ENCODE results near the gene CRYM.
"Not testable (repeated sequence)": the region's sequence is repeated elsewhere in the genome, so short reads cannot be mapped to it uniquely, and the experiment has no call there.

CRYM gene

GRCh38 chr16:21301168-21301894 is 23.2 kb upstream of the CRYM start:
- Histone ChIP-seq H3K27ac (peak overlapping the region; percentile 89), H3K4me3 (ENCODE audit: low read depth, low read length) (peak overlapping the region; percentile 82), H3K27me3 (replicated peaks) (no peaks in the 10 kb centered on the region), H3K36me3 (replicated peaks) (no peaks in the 10 kb centered on the region)
- peak; percentile 43 for DNase-seq
- in situ Hi-C loops (cut with HindIII; ENCODE audit: low pct_ligation_motif_present, low sequenced_read_pairs): no loop called here
- TF ChIP-seq, protein P1, sequence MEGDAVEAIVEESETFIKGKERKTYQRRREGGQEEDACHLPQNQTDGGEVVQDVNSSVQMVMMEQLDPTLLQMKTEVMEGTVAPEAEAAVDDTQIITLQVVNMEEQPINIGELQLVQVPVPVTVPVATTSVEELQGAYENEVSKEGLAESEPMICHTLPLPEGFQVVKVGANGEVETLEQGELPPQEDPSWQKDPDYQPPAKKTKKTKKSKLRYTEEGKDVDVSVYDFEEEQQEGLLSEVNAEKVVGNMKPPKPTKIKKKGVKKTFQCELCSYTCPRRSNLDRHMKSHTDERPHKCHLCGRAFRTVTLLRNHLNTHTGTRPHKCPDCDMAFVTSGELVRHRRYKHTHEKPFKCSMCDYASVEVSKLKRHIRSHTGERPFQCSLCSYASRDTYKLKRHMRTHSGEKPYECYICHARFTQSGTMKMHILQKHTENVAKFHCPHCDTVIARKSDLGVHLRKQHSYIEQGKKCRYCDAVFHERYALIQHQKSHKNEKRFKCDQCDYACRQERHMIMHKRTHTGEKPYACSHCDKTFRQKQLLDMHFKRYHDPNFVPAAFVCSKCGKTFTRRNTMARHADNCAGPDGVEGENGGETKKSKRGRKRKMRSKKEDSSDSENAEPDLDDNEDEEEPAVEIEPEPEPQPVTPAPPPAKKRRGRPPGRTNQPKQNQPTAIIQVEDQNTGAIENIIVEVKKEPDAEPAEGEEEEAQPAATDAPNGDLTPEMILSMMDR (IDR thresholded peaks at IDR 0.05; ENCODE audit: low read depth, low read length, missing control alignments): no peak

DNA sequence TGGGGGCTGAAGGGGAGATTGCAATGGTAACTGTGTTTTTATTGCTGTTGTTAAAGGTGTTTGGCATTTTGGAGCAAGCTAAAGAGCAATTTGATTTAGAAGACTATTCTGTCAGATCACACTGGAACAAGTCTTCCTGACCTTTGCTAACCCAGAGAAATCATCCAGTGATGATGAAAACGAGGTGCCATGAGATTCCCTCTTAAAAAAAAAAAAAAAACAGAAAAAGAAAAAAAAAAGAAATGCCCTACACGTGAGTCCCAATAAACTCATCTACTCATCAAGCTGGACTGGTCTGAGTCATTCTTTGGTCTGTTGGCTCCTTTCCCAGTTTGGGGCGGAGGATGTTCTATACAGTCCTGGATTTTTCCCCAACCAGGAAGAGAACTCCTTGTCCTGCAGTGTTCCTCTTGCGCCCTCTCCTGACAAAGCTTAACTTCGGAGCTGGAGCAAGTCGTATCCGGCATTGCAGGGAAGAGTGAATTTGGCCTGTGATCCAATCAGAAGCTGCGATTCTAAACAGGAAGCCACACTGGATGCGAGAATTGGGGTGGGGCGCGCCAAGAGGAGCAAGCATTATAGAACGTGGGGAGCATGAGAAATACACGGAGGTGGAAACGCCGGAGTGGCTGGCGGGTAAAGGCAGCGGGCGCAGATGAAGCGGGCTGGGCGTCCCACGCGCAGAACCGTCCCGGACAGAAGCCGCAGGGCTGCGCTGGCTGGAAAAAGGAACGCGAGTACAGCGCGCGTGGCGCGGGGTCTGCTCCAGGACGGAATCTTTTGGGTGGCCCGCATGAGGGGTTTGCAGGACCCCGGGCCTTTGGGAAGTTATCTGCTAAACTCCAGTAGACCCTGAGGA is 22.4 kb upstream of the CRYM start:
- Histone ChIP-seq H3K36me3 (replicated peaks) (no peaks in the 10 kb centered on the region), H3K4me3 (ENCODE audit: low read depth, low read length) (peak overlapping the region; percentile 82), H3K27ac (peak overlapping the region; percentile 89), H3K27me3 (replicated peaks) (no peaks in the 10 kb centered on the region)
- in situ Hi-C loops (cut with HindIII; ENCODE audit: low pct_ligation_motif_present, low sequenced_read_pairs): no loop called here
- DNase-seq: peak; percentile 100
- TF ChIP-seq, protein P1 (IDR thresholded peaks at IDR 0.05; ENCODE audit: low read depth, low read length, missing control alignments): peak; percentile 94

- in situ Hi-C loops (cut with HindIII; ENCODE audit: low pct_ligation_motif_present, low sequenced_read_pairs): loop anchor here (25.0 kb wide), 1 partner anchor 102 kb away; no protein-coding TSS in a partner anchor
- not testable (repeated sequence) for DNase-seq; H3K4me3 ChIP-seq (ENCODE audit: low read depth, low read length); H3K36me3 ChIP-seq (replicated peaks); H3K27me3 ChIP-seq (replicated peaks); H3K27ac ChIP-seq
Observed at GRCh38 chr16:21289789-21290188, 11.7 kb upstream of the CRYM start.

- no peak overlapping the region for H3K4me3 ChIP-seq (ENCODE audit: low read depth, low read length)
- DNase-seq: no peak
- TF ChIP-seq, protein P1 (IDR thresholded peaks at IDR 0.05; ENCODE audit: low read depth, low read length, missing control alignments): no peak
- in situ Hi-C loops (cut with HindIII; ENCODE audit: low pct_ligation_motif_present, low sequenced_read_pairs): loop anchor here (25.0 kb wide), 1 partner anchor 98 kb away; no protein-coding TSS in a partner anchor
- no peak overlapping the region for H3K27ac ChIP-seq
- peaks cover 5% of the 10 kb centered on the region for H3K27me3 ChIP-seq (replicated peaks)
- no peaks in the 10 kb centered on the region for H3K36me3 ChIP-seq (replicated peaks)
Observed at GRCh38 chr16:21285314-21285713, 7.2 kb upstream of the CRYM start.

DNA sequence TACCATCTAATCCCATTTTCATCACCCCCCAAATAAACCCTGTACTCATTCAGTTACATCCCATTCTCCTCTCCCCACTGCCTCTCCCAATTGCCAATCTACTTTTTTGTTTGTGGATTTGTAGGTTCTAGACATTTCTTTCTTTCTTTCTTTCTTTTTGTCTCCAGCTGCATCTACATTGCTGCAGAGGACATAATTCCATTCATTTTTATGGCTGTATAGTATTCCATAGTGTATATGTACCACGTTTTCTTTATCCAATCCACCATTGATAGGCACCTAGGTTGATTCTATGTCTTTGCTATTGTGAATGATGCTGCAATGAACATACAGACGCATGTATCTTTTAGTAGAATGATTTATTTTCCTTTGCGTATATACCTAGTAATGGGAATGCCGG is 6.3 kb upstream of the CRYM start:
- no peak for DNase-seq
- TF ChIP-seq, protein P1 (IDR thresholded peaks at IDR 0.05; ENCODE audit: low read depth, low read length, missing control alignments): no peak
- in situ Hi-C loops (cut with HindIII; ENCODE audit: low pct_ligation_motif_present, low sequenced_read_pairs): loop anchor here (25.0 kb wide), 1 partner anchor 97 kb away; no protein-coding TSS in a partner anchor
- no peaks in the 10 kb centered on the region for H3K36me3 ChIP-seq (replicated peaks)
- H3K27me3 ChIP-seq (replicated peaks): peaks cover 6% of the 10 kb centered on the region
- no peak overlapping the region for H3K27ac ChIP-seq
- H3K4me3 ChIP-seq (ENCODE audit: low read depth, low read length): no peak overlapping the region
